Osteoblast (primary cell): ENCODE measurements around the gene MEF2C. TPM values are rescaled to one million over a fixed set of nuclear protein-coding genes. Genes with fewer than 3 reads are reported as not detected.

ENCODE experiments used
- DNase-seq: peaks from one replicate; pipeline ENCODE4 v3.0.0; 2011; ENCODE audit warnings: low spot score, mixed read lengths; ENCODE audit not compliant: insufficient read length; ENCODE audit errors: missing footprints
- H2AFZ ChIP-seq: 2 replicates; pipeline ENCODE4 v1.6.0; 2011; ENCODE audit warnings: mild to moderate bottlenecking, low read length
- H3K27ac ChIP-seq: 2 replicates; pipeline ENCODE4 v1.5.1; 2011; ENCODE audit warnings: mild to moderate bottlenecking, low read depth, low read length, moderate library complexity
- H3K27me3 ChIP-seq: 2 replicates; pipeline ENCODE4 v1.6.0; 2012; ENCODE audit warnings: mild to moderate bottlenecking, control low read depth, inconsistent platforms, low read length, moderate library complexity; ENCODE audit not compliant: insufficient read depth
- H3K36me3 ChIP-seq: 2 replicates; pipeline ENCODE4 v1.5.1; 2011; ENCODE audit warnings: mild to moderate bottlenecking, low read length, control low read depth, moderate library complexity; ENCODE audit not compliant: insufficient read depth
- H3K4me1 ChIP-seq: 2 replicates; pipeline ENCODE4 v1.5.1; 2011; ENCODE audit warnings: mild to moderate bottlenecking, low read length, control low read depth, moderate library complexity; ENCODE audit not compliant: insufficient read depth
- H3K4me2 ChIP-seq: 2 replicates; pipeline ENCODE4 v1.6.0; 2011; ENCODE audit warnings: mild to moderate bottlenecking, low read length; ENCODE audit not compliant: insufficient read depth
- H3K4me3 ChIP-seq: fragments of 200-600 bp; sonication (generic); 3 replicates; pipeline ENCODE4 v1.5.1; 2012; ENCODE audit warnings: mild to moderate bottlenecking, low read length, inconsistent platforms; ENCODE audit not compliant: insufficient read depth
- H3K79me2 ChIP-seq: 2 replicates; pipeline ENCODE4 v1.6.0; 2012; ENCODE audit warnings: mild to moderate bottlenecking, low read length, control low read depth, inconsistent platforms; ENCODE audit not compliant: insufficient read depth
- H3K9me3 ChIP-seq: 2 replicates; pipeline ENCODE4 v1.5.1; 2011; ENCODE audit warnings: low read depth, low read length, control low read depth
- H4K20me1 ChIP-seq: 2 replicates; pipeline ENCODE4 v1.6.0; 2012; ENCODE audit warnings: mild to moderate bottlenecking, low read length, control low read depth; ENCODE audit not compliant: insufficient read depth
- CTCF ChIP-seq: IDR thresholded peaks from 2 replicates; pipeline ENCODE4 v1.5.1; 2011; ENCODE audit warnings: mild to moderate bottlenecking, low read depth, low read length, moderate library complexity; ENCODE audit errors: extremely low read depth
- total RNA-seq: library from RNA; depleted of rRNA; stranded (reverse); fragments of >200 nt; gene quantifications from 2 replicates; pipeline ENCODE4 v1.2.3, GENCODE V29; 2012

MEF2C gene
- total RNA-seq, 1 donor = 13.4 TPM

- H3K4me1 ChIP-seq = peaks cover 3% of the 10 kb centered on the region
- DNase-seq = no peak
- H2AFZ ChIP-seq = no peak overlapping the region
- no peaks in the 10 kb centered on the region for H3K36me3 ChIP-seq
- peaks cover 97% of the 10 kb centered on the region for H3K27me3 ChIP-seq
- H3K9me3 ChIP-seq = no peaks in the 10 kb centered on the region
- no peaks in the 10 kb centered on the region for H3K79me2 ChIP-seq
- no peaks in the 10 kb centered on the region for H4K20me1 ChIP-seq
- no peak overlapping the region for H3K4me2 ChIP-seq
- H3K27ac ChIP-seq = no peak overlapping the region
- TF ChIP-seq CTCF = no peak
- no peak overlapping the region for H3K4me3 ChIP-seq
Observed at GRCh38 chr5:88677376-88677895, 205.5 kb downstream of the MEF2C start.

- H4K20me1 ChIP-seq = no peaks in the 10 kb centered on the region
- peaks cover 3% of the 10 kb centered on the region for H3K4me1 ChIP-seq
- H3K27me3 ChIP-seq = peaks cover 97% of the 10 kb centered on the region
- no peak overlapping the region for H3K4me2 ChIP-seq
- H3K9me3 ChIP-seq = no peaks in the 10 kb centered on the region
- no peaks in the 10 kb centered on the region for H3K36me3 ChIP-seq
- H3K4me3 ChIP-seq = no peak overlapping the region
- TF ChIP-seq CTCF = no peak
- DNase-seq = no peak
- H3K27ac ChIP-seq = no peak overlapping the region
- H2AFZ ChIP-seq = no peak overlapping the region
- no peaks in the 10 kb centered on the region for H3K79me2 ChIP-seq
Observed at GRCh38 chr5:88676637-88677375, 206.2 kb downstream of the MEF2C start.

GRCh38 chr5:88675708-88676636, 207.0 kb downstream of the MEF2C start:
- peak overlapping the region; percentile 55 for H3K4me2 ChIP-seq
- H3K9me3 ChIP-seq = no peaks in the 10 kb centered on the region
- H3K4me1 ChIP-seq = peaks cover 3% of the 10 kb centered on the region
- no peaks in the 10 kb centered on the region for H4K20me1 ChIP-seq
- no peak overlapping the region for H2AFZ ChIP-seq
- H3K79me2 ChIP-seq = no peaks in the 10 kb centered on the region
- H3K4me3 ChIP-seq = peak overlapping the region; percentile 47
- H3K27ac ChIP-seq = no peak overlapping the region
- no peaks in the 10 kb centered on the region for H3K36me3 ChIP-seq
- H3K27me3 ChIP-seq = peaks cover 96% of the 10 kb centered on the region
- TF ChIP-seq CTCF = no peak
- DNase-seq = no peak

GRCh38 chr5:88675168-88675707, 207.7 kb downstream of the MEF2C start:
- H3K4me3 ChIP-seq = peak overlapping the region; percentile 50

More at GRCh38 chr5:88675168-88675707, 207.7 kb downstream of the MEF2C start:
- Histone ChIP-seq H3K4me1 (no peaks in the 10 kb centered on the region), H3K4me2 (peak overlapping the region; percentile 60), H3K79me2 (no peaks in the 10 kb centered on the region), H3K27me3 (peaks cover 97% of the 10 kb centered on the region), H4K20me1 (no peaks in the 10 kb centered on the region), H3K27ac (no peak overlapping the region), H3K9me3 (no peaks in the 10 kb centered on the region), H3K36me3 (no peaks in the 10 kb centered on the region), H2AFZ (no peak overlapping the region)
- no peak for TF ChIP-seq CTCF
- no peak for DNase-seq
